GM03348 (cell line): ENCODE data around the gene CPE.
"Not testable (repeated sequence)": the region's sequence is repeated elsewhere in the genome, so short reads cannot be mapped to it uniquely, and the experiment has no call there.

Experiments used
- DNase-seq: peaks from one replicate; pipeline ENCODE4 v3.0.0; 2012; ENCODE audit warnings: low spot score

Gene CPE

DNA sequence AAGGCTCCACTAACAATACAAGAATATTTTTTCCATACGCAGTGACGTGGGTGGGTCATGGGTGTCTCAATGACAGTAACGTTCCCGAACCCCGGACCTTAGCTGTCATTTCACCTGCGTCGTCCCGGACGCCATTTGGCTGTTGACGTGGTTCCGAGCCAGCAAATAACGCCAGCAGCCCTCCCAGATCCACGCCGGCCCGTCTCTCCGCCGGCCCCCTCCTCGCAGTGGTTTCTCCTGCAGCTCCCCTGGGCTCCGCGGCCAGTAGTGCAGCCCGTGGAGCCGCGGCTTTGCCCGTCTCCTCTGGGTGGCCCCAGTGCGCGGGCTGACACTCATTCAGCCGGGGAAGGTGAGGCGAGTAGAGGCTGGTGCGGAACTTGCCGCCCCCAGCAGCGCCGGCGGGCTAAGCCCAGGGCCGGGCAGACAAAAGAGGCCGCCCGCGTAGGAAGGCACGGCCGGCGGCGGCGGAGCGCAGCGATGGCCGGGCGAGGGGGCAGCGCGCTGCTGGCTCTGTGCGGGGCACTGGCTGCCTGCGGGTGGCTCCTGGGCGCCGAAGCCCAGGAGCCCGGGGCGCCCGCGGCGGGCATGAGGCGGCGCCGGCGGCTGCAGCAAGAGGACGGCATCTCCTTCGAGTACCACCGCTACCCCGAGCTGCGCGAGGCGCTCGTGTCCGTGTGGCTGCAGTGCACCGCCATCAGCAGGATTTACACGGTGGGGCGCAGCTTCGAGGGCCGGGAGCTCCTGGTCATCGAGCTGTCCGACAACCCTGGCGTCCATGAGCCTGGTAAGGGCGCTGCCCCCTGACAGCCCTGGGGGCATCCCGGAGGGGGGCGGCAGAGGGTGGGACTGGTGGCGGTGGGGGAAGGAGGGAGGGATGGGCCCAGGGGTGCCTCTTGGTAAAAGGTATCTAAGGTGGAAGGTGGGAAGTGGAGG lies at the start of gene CPE:
Gene CPE, plus strand, starts transcription at position 264 of the 933 bp plus-strand sequence. Its CDS starts 214 bp downstream, at position 478.
- peak; percentile 91 for DNase-seq

DNA sequence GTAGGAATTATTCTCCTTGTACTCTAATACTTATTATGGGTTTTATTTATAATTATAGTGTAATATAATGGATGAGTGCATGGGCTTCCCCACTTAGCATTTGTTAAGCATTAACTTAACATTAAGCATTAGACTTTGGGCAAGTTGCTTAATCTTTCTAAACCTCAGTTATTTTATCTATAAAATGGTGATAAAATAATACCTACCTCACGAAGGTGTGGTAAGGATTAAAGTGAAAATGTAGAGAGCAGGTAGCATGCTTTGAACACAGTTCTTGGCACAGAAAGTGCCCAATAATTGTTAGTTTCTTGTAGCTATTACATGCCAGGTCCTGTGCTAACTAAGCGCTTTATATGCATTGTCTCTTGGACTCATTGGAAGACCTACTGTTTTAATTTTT lies 48.7 kb upstream of the CPE start:
- DNase-seq = no peak

DNA sequence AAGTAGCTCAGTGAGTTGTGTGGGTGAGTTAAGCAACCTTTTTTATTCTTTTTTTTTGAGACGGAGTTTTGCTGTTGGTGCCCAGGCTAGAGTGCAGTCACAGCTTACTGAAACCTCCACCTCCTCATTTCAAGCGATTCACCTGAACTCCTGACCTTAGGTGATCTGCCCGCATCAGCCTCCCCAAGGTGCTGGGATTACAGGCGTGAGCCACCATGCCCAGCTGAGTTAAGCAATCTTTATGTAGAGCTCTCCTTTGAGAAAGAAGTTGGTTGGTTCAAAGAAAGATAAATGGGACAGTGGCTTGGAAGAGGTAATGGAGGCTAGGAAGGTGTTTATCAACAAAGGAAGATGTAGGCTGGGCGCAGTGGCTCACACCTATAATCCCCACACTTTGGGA lies 48.1 kb upstream of the CPE start:
- DNase-seq = no peak

DNA sequence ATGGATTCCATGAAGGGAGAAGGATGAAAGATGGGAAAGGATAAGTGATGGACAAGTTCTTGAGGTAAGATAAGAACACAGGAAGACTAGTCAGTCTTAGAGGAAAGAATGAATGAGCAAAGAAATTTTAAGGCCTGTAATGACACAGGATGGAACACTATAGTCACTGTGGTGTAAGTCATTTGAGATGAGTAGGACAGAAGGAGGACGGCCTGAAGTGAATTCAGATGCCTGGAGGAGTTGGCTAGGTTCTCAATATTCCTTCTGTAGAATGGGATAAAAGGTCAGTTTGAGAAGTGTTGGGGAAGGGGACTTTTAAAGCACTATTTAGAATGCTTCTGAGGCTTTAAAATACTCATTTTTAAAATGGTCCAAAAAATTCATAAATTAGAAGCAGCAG lies 47.4 kb upstream of the CPE start:
- DNase-seq = no peak

DNA sequence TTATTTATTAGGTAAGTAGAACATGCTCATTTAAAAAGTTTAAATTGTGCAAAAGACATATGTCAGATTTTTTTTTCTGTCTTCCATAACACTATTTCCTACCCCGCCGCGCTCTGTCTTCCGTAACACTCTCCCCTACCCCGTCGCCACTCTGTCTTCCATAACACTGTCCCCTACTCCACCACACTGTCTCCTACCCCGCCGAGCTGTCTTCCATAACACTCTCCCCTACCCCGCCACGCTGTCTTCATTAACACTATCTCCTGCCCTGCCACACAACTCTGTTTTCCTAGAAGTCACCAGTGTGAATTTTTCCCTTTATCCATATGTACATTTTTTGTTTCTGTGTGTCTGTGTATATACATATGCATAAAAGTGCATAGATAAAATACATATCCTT lies 47.0 kb upstream of the CPE start:
- no peak for DNase-seq

DNA sequence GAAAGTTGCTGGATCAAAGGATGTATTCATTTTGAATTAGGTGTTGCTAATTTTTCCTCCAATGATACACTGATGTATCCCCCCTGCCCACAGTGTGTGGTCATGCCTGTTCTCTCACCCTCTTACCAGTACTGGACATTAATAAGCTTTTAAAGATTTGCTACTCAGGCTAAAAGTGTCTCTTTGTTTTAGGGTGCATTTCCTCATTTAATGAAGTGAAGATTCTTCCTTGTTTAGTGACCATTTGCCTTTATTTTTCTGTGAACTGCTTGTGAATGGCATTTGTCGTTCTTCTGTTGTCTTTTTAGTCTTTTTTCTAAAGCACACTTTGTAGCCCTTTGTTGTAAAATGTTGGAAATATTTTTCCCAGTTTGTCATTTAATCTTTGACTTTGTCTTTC lies 46.3 kb upstream of the CPE start:
- DNase-seq = no peak

DNA sequence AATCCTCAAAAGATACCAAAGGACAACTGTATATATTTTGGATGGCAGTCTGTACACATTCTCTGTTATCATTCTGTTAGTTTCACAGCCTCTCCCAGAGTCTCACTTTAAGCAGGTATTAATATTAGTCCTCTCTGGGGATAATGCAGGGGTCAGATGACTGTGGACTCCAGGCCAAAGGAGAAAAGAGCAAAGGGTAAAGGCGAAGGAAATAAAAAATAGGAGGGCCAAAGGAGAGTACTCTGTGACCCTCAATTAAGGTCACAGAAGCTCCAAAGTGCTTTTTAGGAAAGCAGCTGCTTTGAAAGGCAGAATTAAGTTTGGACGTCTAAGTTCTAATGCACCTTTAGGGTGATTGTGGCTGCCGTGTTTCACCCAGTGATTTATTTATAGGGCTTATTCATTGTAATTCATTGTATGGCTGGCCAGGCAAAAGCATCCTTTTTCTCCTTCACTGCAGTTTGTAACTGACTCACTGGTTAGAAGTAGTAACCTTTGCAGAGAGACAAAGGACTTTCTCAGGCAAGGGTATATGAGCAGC lies 43.6 kb upstream of the CPE start:
- no peak for DNase-seq

DNA sequence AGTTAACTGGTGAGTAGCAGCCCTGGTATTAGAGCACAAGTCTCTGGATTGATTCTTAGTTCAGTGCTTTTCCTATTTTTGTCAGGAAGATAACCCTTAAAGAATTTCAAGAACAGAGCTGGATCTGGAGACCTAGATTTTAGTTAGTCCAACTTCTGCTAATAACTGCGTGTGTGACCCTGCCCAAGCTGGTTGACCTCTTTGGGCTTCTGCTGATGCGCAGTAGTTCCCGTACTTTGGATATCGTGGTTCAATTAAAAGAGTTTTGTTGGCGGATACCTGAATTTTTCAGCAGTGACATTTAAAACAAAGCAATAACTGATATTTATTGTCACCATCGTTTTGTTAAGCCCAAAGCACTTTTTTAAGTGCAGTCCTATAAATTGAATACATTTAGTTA lies 42.1 kb upstream of the CPE start:
- DNase-seq = no peak

DNA sequence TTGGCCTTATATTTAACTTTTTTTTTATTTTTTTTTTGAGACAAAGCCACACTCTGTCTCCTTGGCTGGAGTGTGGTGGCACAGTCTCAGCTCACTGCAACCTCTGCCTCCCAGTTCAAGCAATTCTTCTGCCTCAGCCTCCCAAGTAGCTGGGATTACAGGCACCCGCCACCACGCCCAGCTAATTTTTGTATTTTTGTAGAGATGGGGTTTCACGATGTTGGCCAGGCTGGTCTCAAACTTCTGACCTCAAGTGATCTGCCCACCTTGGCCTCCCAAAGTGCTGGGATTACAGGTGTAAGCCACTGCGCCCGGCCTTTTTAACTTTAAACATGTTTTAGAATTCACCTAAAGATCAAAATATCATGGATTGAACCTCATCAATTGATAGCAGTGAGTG lies 36.5 kb upstream of the CPE start:
- not testable (repeated sequence) for DNase-seq

DNA sequence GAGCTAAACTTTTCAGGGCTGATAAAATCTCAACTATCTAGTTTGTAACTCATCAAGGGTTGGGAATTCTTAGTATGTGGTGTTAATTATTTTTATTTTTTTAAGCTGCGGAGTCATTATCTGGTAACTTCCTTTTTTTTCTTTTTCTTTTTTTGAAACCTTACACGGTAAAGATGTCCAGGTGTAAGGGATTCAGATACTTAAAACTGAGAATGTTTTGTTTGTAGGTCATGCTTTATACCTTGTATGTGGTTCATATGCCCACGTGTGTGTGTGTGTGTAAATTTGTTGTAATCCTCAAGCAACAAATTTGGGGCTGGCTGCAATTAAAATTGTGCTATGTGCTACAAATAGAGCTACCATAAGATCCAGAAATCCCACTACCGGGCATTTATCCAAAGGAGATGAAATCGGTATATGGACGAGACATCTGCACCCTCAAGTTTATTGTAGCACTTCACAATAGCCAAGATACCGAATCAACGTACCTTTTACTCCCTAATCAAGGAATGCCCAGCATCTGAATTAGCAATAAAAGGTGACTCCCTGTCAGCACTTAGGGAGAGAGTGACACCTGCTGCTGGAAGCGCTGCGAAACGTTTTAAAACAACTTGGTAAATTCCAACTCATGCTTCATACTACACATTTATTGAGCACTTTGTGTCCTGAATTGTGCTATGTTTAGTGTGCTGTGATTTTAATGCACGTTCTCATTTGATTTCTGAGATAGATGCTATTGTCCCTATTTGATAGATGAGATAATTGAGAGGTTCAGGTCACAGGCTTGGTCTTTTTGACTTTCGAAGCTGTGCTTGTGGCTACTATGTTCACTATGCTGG lies 35.2 kb upstream of the CPE start:
- no peak for DNase-seq

DNA sequence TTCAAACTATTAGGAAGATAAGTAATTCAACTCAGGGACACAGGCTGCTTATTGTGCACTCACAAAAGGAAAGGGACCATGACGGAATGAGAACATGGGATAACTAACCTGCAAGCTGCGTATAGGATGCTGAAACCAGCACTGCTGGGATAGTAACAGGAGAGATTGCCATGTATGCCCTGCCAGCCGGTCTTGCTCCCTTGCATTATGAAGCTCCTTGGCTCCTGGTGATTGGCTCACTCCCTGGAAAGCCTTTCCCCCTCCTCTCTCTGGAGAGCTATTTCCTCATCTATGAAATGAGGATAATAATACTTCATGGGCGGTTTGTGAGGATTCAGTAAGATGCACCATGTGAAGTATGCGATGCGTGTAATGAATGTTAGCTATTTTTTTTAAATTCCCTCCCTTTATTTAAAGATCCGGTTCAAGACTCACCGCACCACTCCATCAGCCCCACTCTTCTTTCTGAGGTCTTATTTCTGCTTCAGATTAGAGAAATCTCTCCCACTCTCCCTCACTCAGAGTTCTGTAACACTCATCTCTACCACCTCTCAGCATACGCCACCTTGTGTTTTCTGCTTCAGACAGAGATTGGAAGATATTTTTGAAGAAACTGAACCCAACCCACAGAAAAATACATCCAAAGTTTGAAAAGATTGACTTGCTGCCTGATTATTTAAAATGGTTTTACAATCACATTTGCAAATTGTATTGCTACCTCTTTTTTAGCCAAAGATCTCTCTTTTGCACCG lies 33.0 kb upstream of the CPE start:
- DNase-seq = no peak

DNA sequence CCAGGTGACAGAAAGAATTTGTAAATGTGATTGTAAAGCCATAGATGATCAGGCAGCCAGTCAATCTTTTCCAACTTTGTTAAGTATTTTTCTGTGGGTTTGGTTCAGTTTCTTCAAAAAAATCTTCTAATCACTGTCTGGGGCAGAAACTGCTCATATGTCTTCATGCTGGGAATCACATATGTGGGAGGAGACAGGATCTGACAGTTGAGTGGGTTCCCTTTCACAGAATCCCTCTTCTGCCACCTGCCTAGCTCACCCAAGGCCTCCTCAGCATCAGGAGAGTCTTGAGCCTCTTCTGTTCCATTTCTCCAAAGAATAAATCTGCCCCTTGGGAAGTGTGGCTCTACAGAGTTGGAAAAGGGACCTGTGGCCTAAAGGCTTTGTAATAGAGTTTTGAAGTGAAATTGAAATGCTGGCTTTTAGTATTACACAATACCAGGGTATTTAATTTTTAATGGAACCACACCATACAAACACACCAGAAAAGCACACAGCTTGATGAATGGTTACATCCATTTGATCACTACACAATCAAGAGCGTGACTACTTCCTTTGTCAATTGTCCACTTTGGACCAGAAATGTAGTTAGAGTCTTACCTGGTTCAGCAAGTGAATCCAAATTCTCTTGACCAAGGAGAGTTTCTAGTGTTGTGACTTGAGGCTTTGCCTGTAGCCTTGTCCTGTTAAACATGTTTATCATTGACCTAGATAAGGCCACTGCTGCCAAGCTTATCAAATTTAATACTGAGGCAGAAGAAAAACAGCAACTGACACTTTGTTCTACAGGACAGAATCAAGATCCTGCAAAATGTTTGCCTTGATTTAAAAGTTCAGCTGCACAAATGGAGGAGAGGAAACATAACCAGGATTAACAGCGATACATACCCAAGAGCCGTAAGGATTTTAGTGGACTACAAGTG lies 30.9 kb upstream of the CPE start:
- DNase-seq = no peak

DNA sequence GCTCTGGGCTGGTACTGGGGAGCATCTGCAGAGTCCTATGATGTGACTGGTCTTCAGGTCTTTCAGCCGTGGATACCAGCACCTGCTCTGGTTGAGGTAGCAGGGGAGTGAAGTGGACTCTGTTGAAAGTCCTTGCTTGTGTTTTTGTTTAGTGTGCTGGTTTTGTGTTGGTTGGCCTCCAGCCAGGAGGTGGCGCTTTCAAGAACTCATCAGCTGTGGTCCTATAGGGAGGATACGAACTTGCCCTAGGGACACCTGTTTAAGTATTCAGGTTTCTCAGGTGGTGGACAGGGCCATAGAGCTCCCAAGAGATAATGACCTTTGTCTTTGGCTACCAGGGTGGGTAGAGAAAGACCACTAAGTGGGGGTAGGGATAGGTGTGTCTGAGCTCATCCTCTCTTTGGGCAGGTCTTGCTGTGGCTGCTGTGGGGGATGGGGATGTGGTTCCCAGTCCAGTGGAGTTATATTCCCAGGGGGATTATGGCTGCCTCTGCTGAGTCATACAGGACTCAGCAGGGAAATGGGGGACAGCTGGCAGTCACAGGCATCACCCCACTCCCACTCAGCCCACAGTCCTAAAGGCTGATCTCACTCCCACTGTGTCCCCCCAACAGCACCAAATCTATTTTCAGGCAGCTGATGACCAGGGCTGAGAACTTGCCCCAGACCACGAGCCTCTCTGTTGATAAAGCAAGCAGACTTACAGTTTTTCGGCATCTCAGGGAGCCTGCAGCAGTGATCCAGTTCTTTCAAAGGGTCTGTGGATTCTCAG lies 27.3 kb upstream of the CPE start:
- DNase-seq = no peak

DNA sequence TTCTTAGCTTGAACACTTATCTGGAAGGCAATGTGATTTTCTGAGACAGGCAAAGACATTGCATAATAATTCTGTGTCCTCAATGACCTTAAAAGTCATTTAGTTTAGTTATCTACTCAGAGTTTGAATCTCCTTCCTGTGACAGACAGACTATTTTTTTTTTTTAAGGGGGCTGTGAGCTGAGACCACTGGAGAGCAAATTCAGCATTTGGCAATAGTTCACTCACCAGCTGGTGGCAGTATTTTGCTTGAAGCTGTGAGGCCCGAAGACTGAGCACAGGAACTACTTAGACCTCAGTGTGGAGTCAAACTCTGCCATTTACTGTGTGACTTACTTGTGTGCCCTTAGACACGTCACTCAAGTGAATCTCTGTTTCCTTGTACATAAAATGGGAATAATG lies 22.9 kb upstream of the CPE start:
- DNase-seq = peak; percentile 23

DNA sequence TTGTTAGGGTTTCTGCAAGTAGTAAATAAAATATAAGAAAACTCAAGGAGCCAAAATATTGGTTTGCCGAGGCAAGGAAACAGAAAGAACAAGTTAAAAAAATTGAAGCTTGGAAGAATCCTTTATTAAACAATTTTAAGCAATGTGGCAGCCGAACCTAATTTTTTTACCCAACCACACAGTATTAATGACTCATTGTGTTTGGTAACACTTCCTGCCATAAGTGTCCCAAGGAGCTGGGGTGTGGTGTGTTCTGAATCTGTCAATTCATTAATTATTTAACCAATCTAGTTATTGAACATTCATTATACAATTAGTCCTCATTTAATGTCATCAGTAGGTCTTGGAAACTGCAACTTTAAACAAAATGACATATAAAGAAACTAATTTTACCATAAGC lies 19.3 kb upstream of the CPE start:
- peak; percentile 71 for DNase-seq

DNA sequence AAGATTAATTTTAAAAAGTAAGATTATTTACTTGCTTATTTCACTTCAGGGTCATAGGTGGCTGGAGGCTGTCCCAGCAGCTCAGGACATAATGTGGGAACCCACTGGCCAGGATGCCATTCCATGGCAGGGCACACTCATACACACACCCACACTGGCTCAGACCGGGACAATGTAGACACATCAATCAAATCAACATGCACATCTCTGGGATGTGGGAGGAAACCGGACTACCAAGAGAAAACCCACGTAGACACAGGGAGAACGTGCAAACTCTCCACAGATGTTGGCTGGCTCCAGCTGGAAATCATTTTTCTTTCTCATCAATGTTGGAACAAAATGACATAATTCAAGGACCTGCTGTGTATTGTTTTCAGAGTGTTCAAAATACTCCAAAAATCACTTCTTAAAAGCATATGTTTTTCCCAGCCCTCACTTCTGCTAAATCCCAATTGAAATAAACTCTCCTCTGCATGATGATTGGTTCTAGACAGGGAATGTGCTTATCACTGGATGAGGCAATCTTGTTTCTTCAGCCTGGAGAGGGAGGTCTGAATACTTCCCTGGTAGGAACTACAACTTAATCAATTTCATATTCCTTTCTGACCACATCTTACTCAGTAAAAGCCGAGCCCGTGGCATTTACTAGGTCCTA lies 18.6 kb upstream of the CPE start:
- peak; percentile 70 for DNase-seq

DNA sequence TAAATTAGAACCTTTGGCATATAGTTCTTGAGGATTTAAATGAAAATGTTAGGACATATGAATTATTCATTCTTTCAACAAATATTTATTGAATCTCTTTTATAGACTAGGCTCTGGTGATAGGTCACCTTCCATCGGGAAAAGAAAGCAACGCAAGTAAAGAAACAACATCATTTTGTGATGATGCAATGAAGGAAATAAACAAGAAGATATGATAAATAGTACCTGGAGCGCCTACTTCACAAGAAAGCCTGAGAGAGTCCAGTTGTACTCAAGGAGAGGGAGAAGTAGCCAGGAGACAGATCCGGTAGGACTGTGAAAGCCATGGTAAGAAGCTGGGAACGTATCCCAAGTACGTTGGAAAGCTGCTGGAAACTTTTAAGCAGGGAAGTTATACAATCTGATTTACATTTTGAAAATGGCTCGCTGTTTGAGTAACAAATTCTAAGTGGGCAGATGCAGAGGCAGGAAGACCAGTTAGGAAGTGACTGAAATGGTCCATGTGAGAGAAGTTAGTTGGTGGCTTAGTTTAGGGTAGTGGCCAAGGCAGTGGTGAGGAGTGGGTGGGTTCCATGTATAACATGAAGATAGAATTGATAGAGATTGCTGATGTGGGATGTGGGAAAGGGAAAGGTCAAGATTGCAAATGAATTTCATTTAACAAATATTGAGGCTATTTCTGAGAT lies 17.7 kb upstream of the CPE start:
- no peak for DNase-seq

DNA sequence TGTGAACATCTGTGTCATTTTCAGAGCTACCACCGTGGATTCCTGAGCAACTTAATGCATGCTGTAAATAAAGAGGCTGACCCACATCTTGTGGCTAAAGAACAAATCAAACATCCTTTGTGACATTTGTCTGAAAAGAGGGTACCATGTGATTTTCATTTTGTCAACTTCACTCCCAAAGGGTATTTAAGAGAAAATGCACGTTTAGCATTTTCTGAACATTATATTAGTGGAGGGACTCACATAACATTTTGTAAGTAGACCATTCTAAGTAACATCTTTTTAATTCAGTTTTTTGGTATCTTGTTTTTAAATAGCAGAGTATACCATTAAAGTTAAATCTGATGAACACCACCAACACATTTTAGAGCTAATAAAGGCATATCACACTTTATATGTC lies 17.0 kb upstream of the CPE start:
- DNase-seq = no peak

DNA sequence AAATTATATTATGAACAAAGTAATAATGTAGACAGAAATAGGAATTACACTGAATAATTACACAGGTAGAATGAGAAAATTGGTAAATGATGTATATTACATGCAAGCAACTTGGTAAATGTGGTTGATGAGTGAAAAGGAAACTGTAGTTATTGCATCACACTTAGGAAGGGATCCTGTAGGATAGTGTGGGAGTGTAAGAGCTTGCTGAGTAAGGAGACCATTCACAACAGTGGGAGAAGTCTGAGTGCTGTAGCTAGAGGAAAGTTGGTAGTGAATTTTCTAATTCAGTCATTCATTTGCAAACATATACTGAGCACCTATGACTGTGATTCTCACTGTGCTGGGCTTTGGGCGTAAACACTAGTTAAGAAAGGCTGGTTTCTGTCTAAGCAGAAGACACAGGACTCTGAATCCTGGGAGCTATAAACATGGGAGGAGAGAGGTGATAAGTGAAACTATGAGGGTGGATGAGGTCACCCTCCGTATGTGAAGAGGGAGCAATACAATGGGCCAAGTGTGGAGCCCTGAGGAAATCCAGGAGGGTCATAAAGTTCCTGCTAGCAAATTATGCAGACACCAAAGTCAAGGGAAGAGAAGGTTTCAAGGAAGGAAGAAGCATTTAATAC lies 14.2 kb upstream of the CPE start:
- DNase-seq = peak; percentile 29
